NCI-H1930 (cell line): Measurements from ENCODE around the gene MRPL9.

Source experiments
- DNase-seq, 2 experiments: peaks; one replicate each; lab custom pipeline; 2025; lab: John Stamatoyannopoulos, UW

The MRPL9 gene

DNA sequence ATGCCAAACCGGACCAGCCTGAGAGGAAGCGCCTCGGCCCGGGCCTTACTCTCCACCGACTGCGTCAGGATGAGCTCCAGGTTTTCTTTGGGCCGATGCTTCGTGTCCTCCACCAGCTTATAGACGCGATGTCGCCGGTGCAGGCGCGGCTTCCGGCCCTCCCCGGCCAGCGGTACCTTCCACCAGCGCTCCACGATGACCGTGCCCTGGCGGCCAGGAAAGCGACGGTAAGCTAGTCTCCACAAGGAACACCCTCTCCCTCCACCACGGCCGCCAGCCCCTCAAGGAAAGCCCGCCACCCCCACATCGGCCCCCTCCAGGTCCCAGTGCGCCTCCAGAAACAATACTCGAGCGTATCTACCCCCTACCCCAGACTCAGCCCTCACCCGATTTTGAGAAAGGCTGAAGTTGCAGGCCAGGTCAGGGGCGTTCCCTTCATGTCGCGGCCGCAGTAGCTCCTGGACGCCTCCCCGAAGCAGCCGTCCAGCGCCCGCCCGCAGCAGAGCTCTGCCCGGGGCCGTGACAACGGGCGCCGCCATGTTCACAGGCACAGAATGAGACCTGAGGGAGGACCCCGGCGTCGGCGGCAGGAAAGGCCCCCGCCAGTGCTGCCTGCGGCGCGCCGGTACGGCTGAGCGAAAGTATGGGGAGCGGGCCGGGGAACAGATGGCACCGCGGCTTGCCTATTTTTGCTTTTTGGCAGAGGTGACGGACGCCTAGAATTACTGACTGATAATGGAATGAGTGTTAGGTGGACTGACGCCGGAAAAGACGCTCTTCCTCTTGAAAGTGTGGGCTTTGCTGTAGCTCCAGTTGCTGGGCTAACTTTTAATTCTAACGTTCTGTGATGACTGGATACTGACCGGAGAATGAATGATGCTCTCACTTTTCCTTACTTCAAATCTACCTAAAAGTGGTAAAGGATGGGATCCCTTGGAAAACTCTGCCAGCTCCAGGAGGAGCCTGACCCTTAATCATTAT, at the start of gene MRPL9:
Gene MRPL9, minus strand, starts transcription at position 556 of the 981 bp plus-strand sequence. Its CDS starts 17 bp downstream, at position 539.
- peak; percentile 57 to 67 for DNase-seq

DNA sequence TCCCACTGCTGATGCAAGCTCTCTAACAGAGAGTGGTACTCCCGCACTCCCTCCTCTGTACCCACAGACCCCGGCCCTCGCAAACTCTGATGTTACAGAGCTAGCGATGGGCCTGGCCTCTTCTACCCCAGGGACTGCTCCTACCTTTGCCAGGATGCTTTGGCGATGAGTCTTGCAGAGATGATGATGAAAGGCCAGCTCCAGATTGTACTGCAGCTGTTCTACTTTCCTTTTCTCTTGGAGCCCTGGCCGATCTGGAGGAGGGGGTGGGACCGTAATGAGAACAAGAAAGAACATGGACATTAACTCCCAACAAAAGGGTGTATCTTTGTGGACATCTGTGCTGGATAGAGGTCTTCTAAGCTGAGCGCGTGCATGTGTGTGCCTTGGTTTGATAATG, 47.9 kb upstream of the MRPL9 start:
- no peak for DNase-seq

DNA sequence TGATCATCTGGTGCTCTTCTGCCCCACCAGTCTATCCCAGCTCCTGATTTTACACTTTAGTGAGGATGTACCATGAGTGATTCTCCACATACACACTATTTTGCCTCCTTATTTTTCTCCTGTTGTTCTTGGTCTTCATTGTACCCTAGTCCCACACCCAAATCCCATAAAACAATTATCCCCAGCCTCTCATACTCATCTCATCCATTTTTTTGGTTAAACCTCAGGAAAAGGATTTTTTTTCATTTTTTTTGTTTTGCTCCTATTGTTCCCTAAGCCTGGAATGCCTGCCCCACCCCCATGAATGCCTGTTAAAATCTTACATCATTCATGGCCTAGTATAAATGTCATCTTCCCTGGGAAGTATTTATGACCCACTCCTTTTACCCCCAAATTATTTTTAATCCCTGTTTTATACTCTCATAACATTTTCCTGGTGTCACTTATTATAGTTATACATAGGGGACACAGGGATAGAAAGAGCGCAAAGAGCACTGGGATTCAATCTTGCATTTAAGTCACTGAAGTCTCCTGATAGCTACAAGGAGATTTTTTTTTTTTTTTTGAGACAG, 46.8 kb upstream of the MRPL9 start:
- DNase-seq, result no peak

DNA sequence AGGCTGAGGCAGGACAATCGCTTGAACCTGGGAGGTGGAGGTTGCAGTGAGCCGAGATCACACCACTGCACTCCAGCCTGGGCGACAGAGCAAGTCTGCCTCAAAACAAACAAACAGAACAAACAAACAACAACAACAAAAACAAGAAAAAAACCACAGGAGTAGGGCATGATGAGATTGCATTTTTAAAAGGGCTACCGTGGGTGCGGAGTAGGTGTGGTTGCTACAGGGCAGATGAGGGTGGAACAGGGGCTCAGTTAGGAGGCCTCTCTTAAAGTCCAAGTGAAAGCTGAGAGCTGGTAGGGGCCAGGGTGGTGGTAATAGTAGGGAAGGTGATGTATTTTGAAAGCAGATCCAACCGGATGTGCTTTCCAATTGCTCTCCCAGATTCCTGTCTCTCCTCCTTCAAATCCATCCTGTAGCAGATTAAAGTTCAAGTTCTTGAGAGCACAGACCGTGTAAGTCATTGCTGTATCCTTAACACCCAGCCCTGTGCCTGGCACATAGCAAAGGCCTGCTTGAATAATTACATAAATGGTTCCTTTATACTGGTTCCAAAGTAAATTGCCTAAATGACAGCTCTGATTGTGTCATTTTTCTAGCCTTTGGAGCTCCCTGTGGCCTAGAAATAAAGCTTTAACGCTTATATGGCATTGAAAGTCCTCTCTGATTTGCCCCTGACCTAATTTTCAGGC, 46.1 kb upstream of the MRPL9 start:
- no peak for DNase-seq

DNA sequence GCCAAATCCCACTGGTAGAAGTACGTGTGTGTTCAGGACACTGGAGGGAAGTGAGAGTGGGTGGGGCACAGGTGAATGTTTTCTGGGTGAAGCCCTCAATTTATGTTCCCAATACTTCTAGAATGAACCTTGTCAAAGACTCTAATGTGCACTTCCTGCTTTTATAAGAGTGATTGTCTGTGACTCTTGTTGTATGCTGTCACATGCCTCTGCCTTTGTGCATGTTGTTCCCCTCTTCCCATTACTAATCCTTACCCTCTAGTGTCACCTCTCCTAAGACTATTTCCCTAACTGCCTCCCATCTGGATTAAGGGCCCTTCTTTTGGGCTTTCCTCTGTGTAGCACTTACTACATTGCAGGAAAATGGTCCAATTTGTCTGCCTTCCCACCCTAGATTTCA, 44.5 kb upstream of the MRPL9 start:
- no peak for DNase-seq

DNA sequence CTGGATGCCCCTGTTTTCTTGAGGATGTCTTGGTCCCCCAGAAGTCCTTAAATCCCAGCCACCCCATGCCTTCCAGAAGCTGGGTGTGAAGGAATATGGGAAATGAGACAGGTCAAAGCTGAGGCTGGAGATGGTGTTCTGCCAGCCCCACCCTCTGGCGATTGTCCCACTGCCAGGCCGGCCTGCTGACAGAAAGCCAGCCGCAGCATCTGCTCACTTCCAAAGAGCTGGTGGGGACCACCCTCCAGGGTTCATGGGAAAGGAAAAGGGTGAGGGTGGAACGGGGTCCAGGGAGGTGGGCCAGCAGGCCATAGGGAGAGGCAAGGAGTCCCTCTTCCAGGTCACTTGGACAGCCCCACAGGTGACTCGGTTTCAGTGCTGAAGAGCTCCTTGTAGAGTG, 43.8 kb upstream of the MRPL9 start:
- DNase-seq, result no peak

DNA sequence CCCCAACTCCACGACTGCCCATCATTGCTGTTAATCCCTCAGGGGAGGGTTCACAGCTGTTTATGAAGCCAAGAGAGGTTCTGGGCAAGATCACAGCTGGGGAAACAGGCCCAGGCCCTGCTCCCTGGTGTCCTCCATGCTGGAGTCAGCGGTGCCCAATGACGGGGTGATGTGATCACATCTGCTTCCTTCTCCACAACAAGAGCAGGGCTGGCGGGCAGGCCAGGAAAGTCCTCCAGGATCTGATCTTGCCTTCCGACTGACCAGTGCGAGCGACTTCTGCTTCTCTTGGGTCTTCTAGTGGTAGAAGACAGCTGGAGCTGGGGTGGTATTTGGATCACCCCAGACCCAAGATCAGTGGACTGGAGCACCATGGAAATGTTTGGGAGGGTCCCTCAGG, 42.9 kb upstream of the MRPL9 start:
- no peak for DNase-seq

DNA sequence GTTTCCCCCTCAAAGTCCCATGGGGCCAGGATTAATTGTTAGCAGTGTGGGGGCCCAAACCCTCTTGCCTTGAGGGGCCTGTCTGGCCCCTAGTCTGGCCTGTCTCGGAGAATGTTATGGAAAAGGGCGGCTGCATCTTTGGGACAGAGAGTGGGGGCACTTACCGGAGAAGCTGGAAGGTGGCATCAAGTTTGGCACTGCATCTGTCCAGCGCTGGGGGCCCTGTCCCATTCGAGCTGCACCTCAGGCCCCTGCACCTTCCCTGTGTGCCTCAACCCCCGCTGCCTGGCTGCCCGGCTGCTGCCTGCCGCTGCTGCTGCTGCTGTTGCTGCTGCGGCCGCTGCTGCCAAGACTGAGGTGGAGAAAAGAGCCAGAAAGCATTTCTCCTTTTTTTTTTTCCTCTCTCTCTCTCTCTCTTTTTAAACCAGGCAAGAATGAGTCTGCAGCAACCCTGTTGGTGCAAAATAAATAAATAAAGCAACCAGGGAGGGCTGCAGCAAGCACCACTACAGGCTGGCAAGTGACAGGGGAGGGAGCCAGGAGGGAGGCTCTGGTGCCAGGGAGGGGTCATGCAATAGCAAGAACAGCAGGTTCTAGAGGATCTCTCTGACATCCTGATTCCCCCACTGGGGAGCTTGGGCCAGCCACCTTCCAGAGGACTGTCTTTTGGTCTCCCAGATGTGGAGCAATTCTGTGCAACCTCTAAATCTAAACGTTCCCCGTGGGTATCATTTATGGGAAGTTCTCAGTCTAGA, 41.9 kb upstream of the MRPL9 start, which contains the start of gene LINGO4:
Gene LINGO4, minus strand, starts transcription at position 354 of the 755 bp plus-strand sequence. CDS start 2,715 bp downstream, outside the sequence.
- no peak for DNase-seq

DNA sequence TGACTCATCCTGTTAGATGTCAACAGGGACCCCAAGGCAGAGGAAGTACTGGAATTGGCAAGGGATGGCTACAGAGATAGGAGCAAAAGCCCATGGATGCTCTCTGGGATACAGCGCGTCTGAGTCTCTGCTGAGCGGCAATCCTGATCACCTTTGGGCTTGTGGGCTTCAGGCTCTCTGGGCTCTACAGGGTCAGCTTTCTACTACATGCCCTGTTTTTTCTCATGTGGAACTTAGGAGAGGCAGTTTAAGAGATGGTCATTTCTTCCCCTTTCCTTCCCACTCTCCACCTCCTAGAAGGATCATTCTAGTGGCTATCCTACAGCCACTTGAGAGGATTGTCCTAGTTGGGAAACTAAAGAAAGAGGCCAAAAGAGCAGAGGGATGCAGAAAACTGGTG, 40.6 kb upstream of the MRPL9 start:
- no peak for DNase-seq

DNA sequence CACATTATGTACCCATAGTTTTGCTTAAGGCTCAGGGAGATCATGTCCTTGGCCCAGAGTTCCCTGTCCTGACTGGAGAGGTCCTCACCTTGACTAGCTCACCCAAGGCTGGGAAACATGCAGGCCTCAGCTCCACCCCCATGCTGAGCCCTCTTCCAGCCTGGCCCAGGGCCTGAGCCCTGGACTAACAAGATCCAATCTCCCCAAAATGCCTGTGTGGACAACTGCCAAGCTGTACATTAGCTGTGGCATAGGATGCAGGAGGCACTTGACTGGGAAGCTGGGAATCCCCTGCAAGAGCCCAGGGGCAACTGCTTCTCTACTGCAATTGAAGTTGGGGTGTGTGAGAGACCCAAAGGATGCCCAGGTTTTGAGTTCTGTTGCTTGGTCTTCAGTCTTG, 39.9 kb upstream of the MRPL9 start:
- DNase-seq, result no peak

DNA sequence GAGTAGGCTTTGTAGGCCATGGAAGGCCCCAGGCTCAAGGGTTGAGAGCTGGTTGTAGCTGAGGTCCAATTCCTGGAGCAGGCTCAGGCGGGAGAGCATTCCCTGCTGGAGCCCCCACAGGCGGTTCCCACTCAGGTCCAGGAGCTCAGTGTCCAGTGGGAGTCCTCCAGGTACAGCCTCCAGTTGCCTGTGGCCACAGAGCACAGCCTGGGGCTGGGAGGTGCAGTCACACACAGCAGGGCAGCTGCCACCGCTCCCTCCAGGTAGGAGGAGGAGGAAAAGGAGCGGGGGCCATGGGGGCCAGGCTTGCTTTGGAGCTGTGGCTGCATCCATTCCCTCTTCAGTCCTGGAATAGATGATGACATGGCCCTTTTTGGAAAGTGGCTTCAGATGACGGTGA, 39.1 kb upstream of the MRPL9 start:
- no peak for DNase-seq

DNA sequence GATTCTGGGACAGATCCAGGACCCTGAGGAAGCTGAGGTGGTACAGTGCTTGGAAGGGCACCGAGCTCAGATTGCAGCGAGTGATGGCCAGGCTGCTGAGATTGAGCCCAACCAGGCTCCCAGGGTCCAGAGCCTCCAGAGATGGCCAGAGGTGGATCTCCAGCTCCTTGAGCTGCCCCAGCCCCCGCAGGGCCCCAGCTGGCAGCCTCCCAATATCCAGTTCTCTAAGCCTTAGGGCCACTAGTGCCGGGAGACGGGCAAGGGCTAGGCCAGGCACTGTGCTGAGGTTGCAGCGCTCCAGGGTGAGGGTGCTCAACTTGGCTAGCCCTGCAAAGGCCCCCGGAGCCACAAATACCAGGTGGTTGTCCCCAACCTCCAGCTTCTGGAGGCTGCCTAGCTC, 38.5 kb upstream of the MRPL9 start:
- no peak for DNase-seq

DNA sequence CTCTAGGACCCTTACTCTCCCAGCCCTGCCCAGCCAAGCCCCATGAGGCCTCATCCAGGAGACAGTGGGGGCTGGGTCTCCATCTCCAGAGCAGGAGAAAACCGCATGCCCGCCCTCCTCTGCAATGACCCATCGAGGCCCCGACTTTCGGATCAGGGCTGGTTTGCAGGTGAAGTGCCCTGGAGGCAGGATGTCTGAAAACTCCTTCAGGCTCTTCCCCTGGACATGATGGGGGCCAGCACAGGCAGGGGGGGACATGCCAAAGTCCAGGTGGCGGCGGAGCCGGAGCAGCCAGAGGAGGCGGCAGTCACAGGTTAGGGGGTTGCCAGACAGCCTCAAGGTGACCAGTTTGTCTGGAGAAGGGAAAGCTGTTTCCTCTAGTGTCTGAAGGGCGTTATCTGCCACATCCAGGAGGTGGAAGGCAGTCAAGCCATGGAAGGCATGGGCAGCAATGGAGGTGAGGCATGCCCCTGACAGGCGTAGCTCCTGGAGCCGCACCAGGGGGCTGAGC, 38.1 kb upstream of the MRPL9 start:
- DNase-seq, result no peak

DNA sequence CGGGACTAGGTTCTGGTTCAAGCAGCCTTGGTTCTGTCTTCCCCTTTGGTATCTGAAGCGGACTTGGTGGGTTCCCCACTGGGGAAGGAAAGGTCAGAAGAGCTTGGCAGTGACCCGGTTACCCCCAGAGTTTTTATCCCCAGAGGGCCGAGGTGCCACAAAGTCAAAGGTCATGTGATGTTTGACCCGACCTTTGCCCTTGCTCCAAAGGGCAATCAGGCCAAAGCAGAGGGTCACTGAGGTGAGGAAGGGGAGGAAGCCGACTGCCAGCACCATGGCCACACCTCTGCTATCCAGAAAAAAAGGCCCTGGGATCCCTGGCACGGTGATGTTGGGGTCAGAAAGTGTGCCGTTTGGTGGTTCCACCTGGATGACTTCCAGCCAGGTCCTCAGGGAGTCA, 37.5 kb upstream of the MRPL9 start:
- no peak for DNase-seq

DNA sequence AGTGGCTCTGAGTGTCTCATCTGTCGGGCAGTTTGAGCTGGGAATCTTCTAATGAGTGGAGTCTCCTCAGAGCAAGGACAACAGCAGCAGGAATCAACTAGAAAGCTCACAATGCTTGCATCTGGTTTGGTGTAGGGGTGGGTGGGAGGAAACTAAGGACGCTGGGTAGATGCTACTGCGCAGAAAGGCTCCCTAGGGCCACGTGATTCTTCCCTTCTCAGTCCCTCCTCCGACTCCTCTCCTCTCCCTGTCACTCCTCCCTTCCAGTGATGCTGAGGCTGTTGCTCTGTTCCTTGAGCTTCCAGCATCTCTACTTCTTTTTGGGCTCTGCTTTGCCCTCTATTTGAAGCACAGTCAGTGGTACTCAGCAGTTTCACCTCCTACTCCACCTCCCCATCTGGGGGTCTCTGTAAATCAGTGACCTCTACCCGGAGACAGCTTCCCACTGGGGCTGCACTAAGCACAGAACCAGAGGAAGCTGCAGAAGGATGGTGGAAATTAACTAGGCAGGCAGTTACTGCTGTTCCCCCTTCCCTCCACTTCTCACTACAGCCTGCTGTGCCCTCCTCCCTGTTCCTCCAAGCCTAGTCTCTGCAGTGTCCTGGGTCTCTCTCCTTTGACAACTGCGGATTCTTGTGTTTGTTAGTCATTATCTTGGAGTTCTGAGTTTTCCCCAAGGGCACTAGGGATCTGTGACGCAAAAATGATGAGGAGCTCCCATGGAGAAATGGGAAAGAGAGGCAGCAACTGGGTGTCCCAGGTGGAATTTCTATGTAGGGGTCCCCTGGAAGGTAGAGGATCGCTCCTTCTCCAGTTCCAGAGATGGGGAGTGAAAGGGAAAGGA, 36.1 kb upstream of the MRPL9 start:
- no peak for DNase-seq

DNA sequence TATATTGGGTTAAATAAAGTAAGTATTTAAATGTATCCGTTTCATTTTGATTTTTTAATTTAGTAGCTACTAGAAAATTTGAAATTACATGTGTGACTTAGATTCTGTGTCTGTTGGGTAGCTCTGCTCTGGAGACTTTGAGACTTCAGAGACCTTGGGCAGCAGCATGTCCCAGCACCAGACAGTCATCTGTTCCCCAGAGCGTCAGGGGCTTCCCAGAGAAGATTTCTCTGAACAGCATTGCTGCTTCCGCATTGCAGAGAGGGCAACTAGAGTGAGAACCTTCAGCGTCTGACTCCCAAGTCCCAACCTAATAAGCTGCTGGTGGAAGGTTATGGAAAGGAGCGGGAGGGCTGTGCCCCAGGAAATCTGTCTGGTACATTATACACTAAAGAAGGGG, 35.3 kb upstream of the MRPL9 start:
- no peak for DNase-seq

DNA sequence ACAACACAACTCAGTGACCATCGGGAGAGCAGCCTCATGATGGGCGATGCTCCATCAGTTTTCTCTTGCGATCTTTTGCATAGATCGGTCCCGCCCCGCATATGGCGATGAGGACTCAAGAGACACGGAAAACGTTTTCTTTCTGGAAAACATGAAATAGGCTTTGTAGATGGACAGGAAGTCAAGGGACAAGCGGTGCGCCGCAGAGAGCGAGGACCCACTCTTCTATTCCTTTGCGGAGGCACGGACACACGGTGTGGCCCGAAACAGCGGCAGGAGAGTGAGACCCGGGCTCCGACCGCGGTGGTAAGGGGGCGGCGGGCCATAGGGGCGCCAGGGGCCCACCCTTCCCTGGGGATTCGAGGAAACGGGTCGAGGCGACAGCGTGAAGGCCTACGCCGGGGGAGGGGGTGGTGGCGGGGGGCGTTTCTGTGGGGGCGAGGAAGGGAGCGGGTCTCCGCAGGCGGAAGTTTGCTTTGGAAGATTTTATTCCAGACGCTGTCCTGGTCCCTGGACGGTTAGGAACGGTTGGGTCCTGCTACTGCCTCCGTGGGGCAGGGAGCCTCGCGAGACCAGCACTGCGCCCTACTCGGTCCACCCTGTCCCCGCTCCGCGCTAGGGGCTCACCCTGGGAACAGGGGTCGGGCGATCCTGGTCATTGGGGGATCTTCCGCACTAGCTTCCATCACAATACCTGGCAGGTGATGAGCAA, 27.8 kb upstream of the MRPL9 start:
- DNase-seq, result peak in 1 of 2 experiments; percentile 8

DNA sequence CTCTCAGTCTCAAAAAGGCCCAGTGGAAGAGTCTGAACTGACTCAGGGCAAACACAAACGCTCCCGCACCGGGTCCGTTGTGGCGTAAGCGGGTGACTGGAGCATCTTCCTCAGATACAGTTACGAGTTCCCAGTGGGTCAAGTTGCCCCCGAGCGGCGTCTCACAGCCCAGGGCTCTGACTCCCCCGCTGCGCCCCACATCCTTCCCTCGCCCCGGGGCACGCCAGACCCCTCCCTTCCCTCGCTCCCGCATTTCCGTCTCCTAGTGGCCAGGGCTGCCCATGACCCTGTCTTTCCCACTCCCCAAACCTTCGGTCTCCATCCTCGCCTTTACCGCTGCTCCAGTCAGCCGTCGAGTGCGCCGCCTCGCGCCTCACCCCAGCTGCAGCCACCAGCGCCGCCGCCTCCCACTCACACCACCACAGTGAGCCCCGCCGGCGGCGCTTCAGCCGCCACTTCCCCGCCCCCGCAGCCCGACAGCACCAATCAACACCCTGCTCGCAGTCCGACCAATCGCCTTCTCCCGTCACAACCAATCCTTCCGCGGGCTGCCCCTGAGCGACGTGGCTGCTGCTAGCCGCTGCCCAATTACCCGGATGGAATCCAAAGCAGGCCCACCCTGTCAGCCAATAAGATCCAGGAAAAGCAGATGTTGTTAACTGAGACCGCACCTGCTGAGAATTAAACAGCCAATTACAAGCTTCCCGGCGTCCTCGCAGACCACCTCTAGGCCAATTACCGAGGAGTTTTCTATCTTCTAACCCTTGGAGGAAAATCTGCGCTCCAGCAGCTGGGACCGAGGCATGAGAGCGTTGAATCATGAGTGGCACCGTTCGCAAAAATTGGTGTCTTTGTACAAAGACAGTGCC, 27.0 kb upstream of the MRPL9 start, which contains the start of gene TDRKH:
Gene TDRKH, minus strand, starts transcription at position 430 of the 869 bp plus-strand sequence. CDS start 7,478 bp downstream, outside the sequence.
- DNase-seq, result peak; percentile 98

DNA sequence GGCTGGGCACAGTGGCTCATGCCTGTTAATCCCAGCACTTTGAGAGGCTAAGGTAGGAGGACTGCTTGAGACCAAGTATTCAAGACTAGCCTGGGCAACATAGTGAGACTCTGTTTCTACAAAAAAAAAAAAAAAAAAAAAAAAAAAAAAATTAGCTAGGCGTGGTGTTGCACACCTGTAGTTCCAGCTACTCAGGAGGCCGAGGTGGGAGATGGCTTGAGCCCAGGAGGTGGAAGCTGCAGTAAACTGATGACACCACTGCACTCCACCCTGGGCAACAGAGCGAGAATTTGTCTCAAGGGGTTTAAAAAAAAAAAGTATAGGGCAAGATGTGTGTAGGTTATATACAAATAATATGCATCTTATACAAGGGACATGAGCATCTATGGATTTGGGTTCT, 24.4 kb upstream of the MRPL9 start:
- no peak for DNase-seq
